Fibroblast of lung (primary cell): ENCODE data around the gene CPE.

Source experiments
- CTCF ChIP-seq, 2 donors: IDR thresholded peaks in 1 of 2; conservative IDR thresholded peaks in 1 of 2; 1 replicate in 1 of 2; 2 replicates in 1 of 2; pipeline ENCODE4 v1.5.1; 2011 to 2012; ENCODE audit warnings: low read length in 2 of 2, control low read depth in 1 of 2, inconsistent platforms in 1 of 2, low read depth in 1 of 2, mild to moderate bottlenecking in 1 of 2
- EZH2 ChIP-seq: IDR thresholded peaks from 2 replicates; pipeline ENCODE4 v1.5.1; 2012; ENCODE audit warnings: low read length, control low read depth, mild to moderate bottlenecking; ENCODE audit errors: missing control alignments

- no peak for TF ChIP-seq CTCF (conservative IDR thresholded peaks at IDR 0.05 in 1 of 2, IDR thresholded peaks at IDR 0.05 in 1 of 2; ENCODE audit: low read depth in 1 of 2, low read length in 2 of 2)
- TF ChIP-seq EZH2, result no peak
These were observed 128.6 kb downstream of the CPE start for GRCh38 chr4:165507381-165507780.
